HG03045 (cell line): ENCODE measurements around the gene CENPP.

Experiments used
- ATAC-seq: cut with Tn5 transposase; IDR thresholded peaks from one replicate; pipeline ENCODE4 v1.9.1; 2021; ENCODE audit warnings: mild to moderate bottlenecking, moderate library complexity; ENCODE audit not compliant: unreplicated experiment

Gene CENPP

GRCh38 chr9:92325269-92325990 is at the start of gene CENPP, which contains the start of gene NOL8:
CENPP (plus strand) TSS chr9:92325953.
NOL8 (minus strand) TSS chr9:92325350; CDS start chr9:92324161, 1,189 bp downstream.
- peak; percentile 94 for ATAC-seq

DNA sequence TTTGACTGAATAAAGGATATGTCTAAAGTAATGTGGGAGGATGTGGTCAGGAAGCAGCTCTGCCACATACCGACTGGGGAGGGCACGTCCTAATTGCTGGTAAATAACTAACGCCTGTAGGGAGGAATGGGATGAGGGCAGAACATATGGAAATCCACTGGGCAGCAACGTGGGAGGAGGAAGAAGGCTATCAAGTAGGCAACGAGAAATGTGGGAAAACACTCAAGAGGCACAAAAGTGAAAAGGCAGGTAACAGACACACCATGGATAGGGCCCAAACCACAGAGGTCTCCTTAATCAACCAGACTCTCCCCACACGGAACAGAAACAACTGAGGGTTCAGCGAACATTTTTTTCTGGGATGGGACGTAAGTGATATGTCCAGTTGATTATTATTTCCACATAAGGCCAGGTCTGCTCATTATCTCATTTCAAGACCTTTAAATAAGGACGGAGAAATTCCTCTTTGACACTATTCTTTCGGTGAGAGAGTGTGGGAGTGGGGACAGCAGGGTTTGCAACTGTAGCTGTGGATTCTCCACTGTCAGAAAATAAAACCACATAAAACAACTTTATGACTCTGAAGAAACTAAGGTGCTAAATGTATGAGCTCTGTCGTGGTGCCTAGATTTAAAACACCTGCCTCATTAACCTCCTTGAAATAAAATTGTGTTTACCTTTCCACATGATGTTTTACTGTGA is 49.3 kb upstream of the CENPP start:
- ATAC-seq: no peak

DNA sequence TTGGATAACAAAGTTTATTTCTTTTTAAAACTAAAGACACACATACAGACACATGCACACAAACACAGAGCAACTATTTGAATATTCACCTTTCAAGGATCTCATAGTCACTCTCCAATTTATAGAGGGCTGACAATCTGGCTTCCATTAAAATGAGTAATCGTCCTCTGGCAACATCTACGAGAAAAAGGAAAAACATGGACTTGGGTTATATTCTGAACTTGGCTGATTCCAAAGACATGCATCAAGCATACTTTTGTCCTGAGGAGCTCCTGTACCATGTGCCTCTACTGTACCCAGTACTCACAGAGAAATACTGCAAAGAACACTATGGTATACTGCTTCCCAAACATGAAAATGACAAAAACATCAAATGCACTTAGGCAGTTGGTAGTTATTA is 47.6 kb upstream of the CENPP start:
- ATAC-seq: no peak

DNA sequence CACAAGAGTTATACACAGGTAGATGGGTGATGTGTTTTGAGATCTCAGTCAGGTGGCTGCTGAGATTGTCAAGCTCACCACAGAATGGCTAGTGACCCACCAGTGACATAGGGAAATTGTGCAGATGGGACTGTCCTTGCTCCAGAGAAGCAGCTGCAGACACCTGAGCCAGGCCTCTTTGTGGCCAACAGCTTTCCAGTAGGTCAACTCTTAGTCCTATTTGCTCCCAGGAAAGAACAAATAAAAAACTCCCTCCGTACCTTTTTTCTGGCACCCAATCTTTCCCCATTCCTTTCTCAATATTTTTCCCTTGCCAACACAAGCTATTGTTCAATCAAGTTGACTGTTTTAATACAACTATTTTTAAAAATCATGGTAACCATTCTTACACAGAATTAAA is 46.5 kb upstream of the CENPP start:
- no peak for ATAC-seq

DNA sequence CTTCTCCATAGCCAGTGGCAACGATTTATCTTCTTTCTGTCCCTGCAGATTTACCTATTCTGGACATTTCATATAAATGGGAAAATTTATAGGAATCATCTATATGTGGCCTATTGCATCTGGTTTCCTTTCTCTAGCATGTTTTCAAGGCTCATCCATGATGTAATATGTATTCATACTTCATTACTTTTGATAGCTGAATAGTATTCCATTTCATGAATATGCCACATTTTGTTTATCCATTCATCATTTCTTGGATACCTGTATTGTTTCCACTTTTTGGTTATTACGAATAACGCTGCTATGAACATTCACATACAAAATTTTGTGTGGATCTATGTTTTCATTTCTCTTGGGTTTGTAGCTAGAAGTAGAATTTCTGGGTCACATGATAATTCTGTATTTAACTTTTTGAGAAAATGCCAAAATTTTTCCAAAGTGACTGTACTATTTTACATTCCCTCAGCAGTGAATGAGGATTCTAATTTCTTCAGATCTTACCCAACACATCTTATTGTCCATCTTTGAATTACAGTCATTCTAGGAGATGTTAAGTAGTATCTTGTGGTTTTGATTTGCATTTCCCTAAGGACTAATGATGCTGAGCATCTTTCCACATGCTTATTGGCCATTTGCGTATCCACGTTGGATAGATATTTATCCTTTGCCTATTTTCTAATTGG is 35.9 kb upstream of the CENPP start:
- ATAC-seq: no peak

GRCh38 chr9:92290785-92291429 is 34.8 kb upstream of the CENPP start:
- ATAC-seq: no peak

DNA sequence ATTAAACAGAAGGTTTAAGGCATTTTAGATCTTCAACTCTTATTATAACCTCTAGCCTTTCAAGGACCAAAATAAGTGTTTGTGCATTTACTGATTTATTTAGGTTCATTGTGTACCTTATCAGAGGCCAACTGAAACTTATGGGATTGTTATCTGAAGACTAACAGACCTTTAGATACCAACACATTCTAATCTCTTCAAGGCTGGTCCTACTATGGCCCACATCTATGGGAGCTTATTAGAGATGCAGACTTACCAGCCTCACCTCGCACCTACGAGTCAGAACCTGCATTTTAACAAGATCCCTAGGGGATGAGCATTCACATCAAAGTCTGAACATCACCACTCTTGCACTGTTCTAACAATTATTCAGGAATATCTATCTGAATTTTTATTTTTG is 34.2 kb upstream of the CENPP start:
- ATAC-seq: no peak

GRCh38 chr9:92292338-92293074 is 33.2 kb upstream of the CENPP start:
- ATAC-seq: no peak

DNA sequence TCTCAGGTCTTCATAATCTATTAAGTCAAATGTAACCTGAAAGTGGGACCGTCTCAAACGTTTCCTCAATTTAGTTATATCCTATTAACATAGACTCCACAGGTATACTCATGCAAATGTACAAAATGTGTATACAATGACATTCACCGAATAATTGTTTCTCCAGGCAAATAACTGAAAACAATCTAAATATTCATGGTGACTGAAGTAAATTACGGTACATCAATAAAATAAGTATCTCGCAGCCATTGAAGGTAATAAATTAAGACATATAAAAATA is 32.7 kb upstream of the CENPP start:
- no peak for ATAC-seq

- peak; percentile 95 for ATAC-seq
Measured at GRCh38 chr9:92293452-92294296, 32.1 kb upstream of the CENPP start, which contains the start of gene IARS1. IARS1 (minus strand) TSS chr9:92293697; CDS start chr9:92289419, 4,278 bp downstream.

DNA sequence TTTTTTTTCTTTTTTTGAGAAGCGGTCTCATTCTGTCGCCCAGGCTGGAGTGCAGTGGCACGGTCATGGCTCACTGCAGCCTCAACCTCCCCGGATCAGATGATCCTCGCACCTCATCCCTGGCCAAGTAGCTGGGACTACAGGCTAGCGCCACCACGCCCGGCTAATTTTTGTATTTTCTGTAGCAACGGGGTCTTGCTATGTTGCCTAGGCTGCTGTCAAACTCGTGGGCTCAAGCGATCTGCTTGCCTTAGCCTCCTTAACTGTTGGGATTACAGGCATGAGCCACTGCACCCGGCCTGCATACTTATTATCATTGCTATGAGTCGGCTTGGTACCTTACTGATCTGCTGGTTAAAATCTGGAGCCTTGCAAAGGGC is 31.5 kb upstream of the CENPP start:
- ATAC-seq: no peak

DNA sequence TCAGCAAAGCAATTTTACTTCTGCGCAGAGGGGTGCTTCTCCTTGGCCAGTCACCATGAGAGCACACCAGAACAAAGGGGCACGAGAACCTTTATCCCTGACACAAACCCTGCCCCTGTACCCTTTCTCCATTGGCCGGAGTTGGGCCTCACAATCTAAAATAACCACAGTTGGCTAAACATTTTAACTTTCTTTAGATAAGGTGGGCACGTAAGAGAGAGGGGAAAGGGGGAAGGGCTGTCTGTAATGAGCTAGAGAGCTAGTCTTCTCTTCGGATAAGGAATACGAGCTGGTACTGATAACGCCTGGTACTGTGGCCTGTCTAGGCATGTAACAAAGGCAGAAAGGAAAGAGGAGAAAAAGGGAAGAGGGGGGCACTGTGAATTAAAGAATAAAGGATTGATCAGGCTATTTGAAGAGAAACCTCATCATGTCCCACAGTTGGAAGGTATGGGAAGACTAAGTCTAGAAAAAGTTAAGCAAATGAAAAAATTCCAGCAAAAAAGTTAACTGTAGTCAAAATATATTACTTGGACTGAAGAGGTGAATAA is 30.4 kb upstream of the CENPP start:
- no peak for ATAC-seq

- no peak for ATAC-seq
Measured at GRCh38 chr9:92295827-92296258, 29.9 kb upstream of the CENPP start.

GRCh38 chr9:92297611-92298010 is 28.1 kb upstream of the CENPP start:
- ATAC-seq: no peak

GRCh38 chr9:92298036-92298435 is 27.7 kb upstream of the CENPP start:
- ATAC-seq: no peak

DNA sequence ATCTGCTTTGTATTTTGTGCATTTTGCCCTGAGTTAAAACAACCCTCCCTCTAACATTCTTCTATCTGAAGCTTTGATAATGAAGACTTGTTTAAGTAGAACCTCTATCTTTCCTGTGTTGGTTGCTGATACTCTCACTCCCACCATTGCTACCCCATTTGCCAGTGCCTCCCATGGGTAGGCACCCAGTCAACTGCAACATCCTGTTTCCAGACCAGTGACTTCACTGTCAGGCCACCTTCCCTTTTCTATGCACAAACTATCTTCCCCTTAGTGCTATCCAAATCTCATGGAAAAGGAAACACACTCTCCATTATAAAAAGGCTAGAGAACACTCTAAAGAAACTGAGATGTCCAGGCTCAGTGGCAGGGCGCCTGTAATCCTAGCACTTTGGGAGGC is 26.6 kb upstream of the CENPP start:
- ATAC-seq: no peak

DNA sequence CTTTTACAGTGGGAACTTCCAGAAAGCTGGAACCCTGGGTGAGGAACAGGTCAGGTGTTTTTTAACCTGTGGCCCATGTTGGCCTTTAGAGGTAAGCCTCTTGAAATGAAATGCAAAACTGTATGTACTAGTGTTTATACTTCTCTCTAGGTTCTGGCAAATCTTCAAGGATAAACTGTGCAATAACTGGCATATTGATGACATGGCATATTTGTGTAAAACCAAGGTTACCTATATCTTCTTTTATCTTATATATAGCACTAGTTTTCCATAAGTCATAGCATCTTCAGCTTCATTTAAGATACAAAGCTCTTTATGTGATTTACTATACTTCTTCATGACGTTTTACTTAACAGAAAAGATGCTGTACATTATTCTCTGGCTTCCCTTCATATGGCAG is 24.8 kb upstream of the CENPP start:
- no peak for ATAC-seq

DNA sequence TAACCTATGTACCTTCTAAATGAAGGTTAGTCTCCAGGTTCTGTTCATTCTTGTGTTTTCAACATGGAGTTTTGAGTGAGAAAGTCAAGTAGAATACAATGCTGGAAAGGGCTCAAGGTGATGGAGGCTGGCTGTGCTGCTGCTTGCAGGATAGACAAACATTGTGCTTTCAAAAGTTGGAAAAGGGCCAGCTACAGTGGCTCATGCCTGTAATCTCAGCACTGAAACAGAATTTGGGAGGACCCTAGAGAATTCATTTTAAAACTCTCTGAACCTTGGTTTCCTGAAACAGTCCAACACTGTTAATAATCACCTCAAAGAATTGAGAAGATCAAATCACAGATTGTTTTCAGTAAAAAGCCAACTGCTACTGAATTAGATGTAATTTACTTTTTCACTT is 16.9 kb upstream of the CENPP start:
- ATAC-seq: no peak

DNA sequence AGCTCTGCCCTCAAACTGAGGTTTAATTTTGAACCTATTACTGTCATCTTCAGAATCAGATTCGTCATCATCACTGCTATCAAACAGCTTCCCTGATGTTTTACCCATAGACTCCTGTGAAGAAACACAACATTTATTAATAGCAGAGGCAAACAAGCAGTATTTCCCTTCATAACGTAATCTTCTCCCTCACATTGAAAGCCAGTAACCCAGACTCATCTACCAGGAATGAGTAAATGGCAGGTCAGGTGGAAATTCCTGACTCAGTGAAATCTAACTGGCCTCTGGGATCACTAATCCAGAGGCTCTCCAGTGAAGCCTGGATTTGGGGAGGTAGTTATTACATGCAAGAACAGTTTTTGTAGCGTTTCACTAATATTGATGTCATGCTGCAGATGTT is 15.2 kb upstream of the CENPP start:
- no peak for ATAC-seq
